Stomach (tissue), 9 donors: ENCODE results near the gene PHRF1. TPM values are rescaled to one million over a fixed set of nuclear protein-coding genes. Genes with fewer than 3 reads are reported as not detected.

Experiments
- DNase-seq, 2 donors: peaks; one replicate each; pipeline versions ENCODE4 v3.0.0 to v3.0.0-alpha.2; 2013 to 2019
- H3K27ac ChIP-seq, 5 donors: fragments of 200-600 bp in 4 of 5; sonication (generic) in 4 of 5; one replicate each; pipeline ENCODE4 v1.5.1; 2013 to 2019; ENCODE audit warnings: mild to moderate bottlenecking in 1 of 5, moderate library complexity in 1 of 5
- H3K27me3 ChIP-seq, 3 donors: fragments of 200-600 bp; sonication (generic); one replicate each; pipeline ENCODE4 v1.5.1; 2017 to 2019; ENCODE audit warnings: mixed run types in 1 of 3
- H3K36me3 ChIP-seq, 4 donors: fragments of 200-600 bp; sonication (generic); 1 replicate in 3 of 4; 2 replicates in 1 of 4; pipeline ENCODE4 v1.5.1; 2016 to 2019
- H3K4me1 ChIP-seq, 4 donors: fragments of 200-600 bp; sonication (generic); one replicate each; pipeline ENCODE4 v1.5.1; 2016 to 2019
- H3K4me3 ChIP-seq, 4 donors: fragments of 200-600 bp; sonication (generic) in 3 of 4; one replicate each; pipeline ENCODE4 v1.5.1; 2016 to 2019; ENCODE audit warnings: mild to moderate bottlenecking in 1 of 4
- H3K9me3 ChIP-seq, 4 donors: fragments of 200-600 bp; sonication (generic); one replicate each; pipeline ENCODE4 v1.5.1; 2016 to 2019
- CTCF ChIP-seq, 7 experiments: fragments of 450-650 bp in 4 of 7; fragments of 200-600 bp in 3 of 7; sonication (generic) in 3 of 7; IDR thresholded peaks; one replicate each; pipeline ENCODE4 v1.5.1; 2016 to 2019; ENCODE audit warnings: antibody characterized with exemption in 7 of 7, control low read depth in 2 of 7, mild to moderate bottlenecking in 1 of 7
- EP300 ChIP-seq: sonication (generic); formaldehyde crosslinking; IDR thresholded peaks from one replicate; pipeline ENCODE4 v1.6.1; 2017; ENCODE audit warnings: antibody characterized with exemption
- POLR2A ChIP-seq, 4 donors: fragments of 450-650 bp; IDR thresholded peaks; one replicate each; pipeline ENCODE4 v1.6.1; 2016; ENCODE audit warnings: antibody characterized with exemption in 4 of 4, control low read depth in 2 of 4, mild to moderate bottlenecking in 1 of 4, moderate library complexity in 1 of 4
- POLR2AphosphoS5 ChIP-seq, 3 donors: sonication (generic); formaldehyde crosslinking; IDR thresholded peaks; one replicate each; pipeline ENCODE4 v1.6.1; 2016; ENCODE audit warnings: antibody characterized with exemption in 3 of 3
- WGBS, 5 donors: extraction: QIAGEN DNeasy Blood & Tissue Kit in 3 of 5; methylation state at CpG; one replicate each; pipeline versions ENCODE4 v1.1.5 to v1.1.7; 2013 to 2018; 5-methylcytosine and 5-hydroxymethylcytosine counted together
- intact Hi-C: fragments of 100-400 bp; cut with DNase I; formaldehyde crosslinking; loops from one replicate; pipeline ENCODE4 v1.15.1; 2023; ENCODE audit warnings: low total_unique reads
- polyA plus RNA-seq, 3 donors: library from polyadenylated mRNA; stranded (reverse); fragments of 200-250 nt; gene quantifications; one replicate each; pipeline ENCODE4 v1.2.3, GENCODE V29; 2013
- total RNA-seq, 5 donors: library from RNA; depleted of rRNA; stranded (reverse); fragments of >200 nt; gene quantifications; one replicate each; pipeline versions ENCODE4 v1.1.0 to v1.2.3, GENCODE V29; 2014 to 2016
- donor health status: healthy with polysubstance abuse.
- donor health status: Bipolar disorder and iron deficiency.
- donor health status: healthy.

PHRF1 gene
- total and polyA plus RNA-seq, 8 donors = 7.9 to 60.8 (median 19.5) TPM

GRCh38 chr11:611001-611996, 35.0 kb downstream of the PHRF1 start:
- peak overlapping the region in 4 of 5 donors; percentile 21 to 99 (median 78) for H3K27ac ChIP-seq
- no peak for DNase-seq
- H3K27me3 ChIP-seq = no peaks in the 10 kb centered on the region
- no peak overlapping the region for H3K4me3 ChIP-seq
- 72 to 80% (median 74%) methylated on average over 42 to 49 of the region's 49 CpGs for WGBS, 5 donors
- H3K9me3 ChIP-seq = no peaks in the 10 kb centered on the region
- H3K4me1 ChIP-seq = peaks cover 34 to 51% (median 49%) of the 10 kb centered on the region in 4 donors
- intact Hi-C loops = no loop called here
- H3K36me3 ChIP-seq = peaks cover 70 to 83% (median 78%) of the 10 kb centered on the region in 4 donors
- TF ChIP-seq CTCF (IDR thresholded peaks at IDR 0.05) = no peak

- Histone ChIP-seq H3K4me3 (peak overlapping the region in 1 of 4 donors; percentile 58), H3K27me3 (no peaks in the 10 kb centered on the region), H3K27ac (peak overlapping the region; percentile 61 to 99 (median 68)), H3K9me3 (no peaks in the 10 kb centered on the region), H3K4me1 (peaks cover 36 to 57% (median 51%) of the 10 kb centered on the region in 4 donors), H3K36me3 (peaks cover 59 to 72% (median 67%) of the 10 kb centered on the region in 4 donors)
- no peak for TF ChIP-seq POLR2AphosphoS5 (IDR thresholded peaks at IDR 0.05)
- TF ChIP-seq CTCF (IDR thresholded peaks at IDR 0.05) = peak in 4 of 7 experiments; percentile 16 to 74 (median 53)
- TF ChIP-seq POLR2A (IDR thresholded peaks at IDR 0.05) = no peak
- TF ChIP-seq EP300 = no peak
- WGBS, 5 donors = 49 to 65% (median 56%) methylated on average over 13 to 27 of the region's 27 CpGs
- peak; percentile 62 to 76 for DNase-seq
- intact Hi-C loops = no loop called here
Observed at GRCh38 chr11:612201-612960, 36.1 kb downstream of the PHRF1 start.

GRCh38 chr11:612961-613300, 36.7 kb downstream of the PHRF1 start:
- WGBS, 5 donors = 81 to 93% (median 87%) methylated on average over 3 to 10 of the region's 10 CpGs
- Histone ChIP-seq H3K27me3 (no peaks in the 10 kb centered on the region), H3K36me3 (peaks cover 56 to 68% (median 63%) of the 10 kb centered on the region in 4 donors), H3K27ac (peak overlapping the region; percentile 50 to 99 (median 68)), H3K9me3 (no peaks in the 10 kb centered on the region), H3K4me3 (peak overlapping the region in 1 of 4 donors; percentile 58), H3K4me1 (peaks cover 36 to 57% (median 51%) of the 10 kb centered on the region in 4 donors)
- no peak for DNase-seq
- TF ChIP-seq CTCF (IDR thresholded peaks at IDR 0.05) (no peak), POLR2AphosphoS5 (IDR thresholded peaks at IDR 0.05) (no peak), EP300 (no peak), POLR2A (IDR thresholded peaks at IDR 0.05) (no peak)
- intact Hi-C loops = no loop called here

GRCh38 chr11:613369-613968, 37.2 kb downstream of the PHRF1 start:
- peaks cover 53 to 68% (median 61%) of the 10 kb centered on the region in 4 donors for H3K36me3 ChIP-seq
- H3K4me1 ChIP-seq = peaks cover 36 to 57% (median 51%) of the 10 kb centered on the region in 4 donors

More at GRCh38 chr11:613369-613968, 37.2 kb downstream of the PHRF1 start:
- intact Hi-C loops = no loop called here
- TF ChIP-seq POLR2A (IDR thresholded peaks at IDR 0.05) (no peak), CTCF (IDR thresholded peaks at IDR 0.05) (no peak), POLR2AphosphoS5 (IDR thresholded peaks at IDR 0.05) (no peak), EP300 (no peak)
- peak; percentile 85 to 86 for DNase-seq
- H3K27ac ChIP-seq = peak overlapping the region; percentile 94 to 99 (median 97)
- peak overlapping the region in 3 of 4 donors; percentile 17 to 61 (median 58) for H3K4me3 ChIP-seq
- 17 to 55% (median 41%) methylated on average over 12 to 36 of the region's 36 CpGs for WGBS, 5 donors
- H3K9me3 ChIP-seq = no peaks in the 10 kb centered on the region
- H3K27me3 ChIP-seq = no peaks in the 10 kb centered on the region
